Smooth muscle cell of the pulmonary artery (primary cell): ENCODE results near the gene SLC9A4. TPM values are rescaled to one million over a fixed set of nuclear protein-coding genes. Genes with fewer than 3 reads are reported as not detected.

Experiments used
- total RNA-seq: library from RNA; depleted of rRNA; stranded (reverse); fragments of >200 nt; gene quantifications from 2 replicates; pipeline ENCODE4 v1.2.3, GENCODE V29; 2014

Gene SLC9A4
- 0.03 TPM in 1 of 2 replicates, not detected in the other for total RNA-seq

GRCh38 chr2:102473020-102473419 is at the start of gene SLC9A4:
Gene SLC9A4 (plus strand): TSS chr2:102473226. CDS start chr2:102473760, 534 bp downstream.

Other genes starting within 250 kb of the SLC9A4 start
- gene IL1RL1, start 161.7 kb upstream of the SLC9A4 start, total RNA-seq, result 4.3 and 40.2 TPM in 2 replicates
- gene IL18R1, start 117.4 kb upstream of the SLC9A4 start, total RNA-seq, result 2.3 and 8.3 TPM in 2 replicates
- gene IL18RAP, start 50.1 kb upstream of the SLC9A4 start, total RNA-seq, result 0.07 TPM in 1 of 2 replicates, not detected in the other
- gene SLC9A2, start 146.3 kb downstream of the SLC9A4 start, total RNA-seq, result not detected in 2 replicates